Hepatocyte (in vitro differentiated cells): Measurements from ENCODE around the gene SIRT7. TPM values are rescaled to one million over a fixed set of nuclear protein-coding genes. Genes with fewer than 3 reads are reported as not detected.
A peak's percentile ranks its signal among the peaks of the same experiment; 100 is the strongest.

Source experiments
- DNase-seq: peaks from one replicate; pipeline ENCODE4 v3.0.0-alpha.2; 2016; ENCODE audit warnings: low spot score
- H2AFZ ChIP-seq: fragments of 200-600 bp; sonication (generic); 2 replicates; pipeline ENCODE4 v1.6.0; 2016; ENCODE audit warnings: antibody characterized with exemption, mild to moderate bottlenecking
- H3K27ac ChIP-seq: fragments of 200-600 bp; sonication (generic); 2 replicates; pipeline ENCODE4 v1.5.1; 2016; ENCODE audit warnings: mild to moderate bottlenecking
- H3K27me3 ChIP-seq: fragments of 200-600 bp; sonication (generic); 2 replicates; pipeline ENCODE4 v1.6.1; 2016
- H3K36me3 ChIP-seq: fragments of 200-600 bp; sonication (generic); replicated peaks from 2 replicates; pipeline ENCODE4 v1.5.1; 2016; ENCODE audit warnings: low read depth; ENCODE audit not compliant: insufficient read depth
- H3K4me1 ChIP-seq: fragments of 200-600 bp; sonication (generic); 2 replicates; pipeline ENCODE4 v1.5.1; 2016; ENCODE audit warnings: mild to moderate bottlenecking, moderate library complexity; ENCODE audit not compliant: insufficient read depth
- H3K4me2 ChIP-seq: fragments of 200-600 bp; sonication (generic); 2 replicates; pipeline ENCODE4 v1.6.0; 2016
- H3K4me3 ChIP-seq: fragments of 200-600 bp; sonication (generic); 2 replicates; pipeline ENCODE4 v1.5.1; 2016; ENCODE audit warnings: mild to moderate bottlenecking
- H3K79me2 ChIP-seq: fragments of 200-600 bp; sonication (generic); 2 replicates; pipeline ENCODE4 v1.6.0; 2017; ENCODE audit warnings: mild to moderate bottlenecking
- H3K9me2 ChIP-seq: fragments of 200-600 bp; sonication (generic); replicated peaks from 2 replicates; pipeline ENCODE4 v1.6.0; 2017; ENCODE audit warnings: mild to moderate bottlenecking; ENCODE audit not compliant: insufficient read depth
- H3K9me3 ChIP-seq: fragments of 200-600 bp; sonication (generic); 2 replicates; pipeline ENCODE4 v1.5.1; 2016; ENCODE audit warnings: low read depth, mild to moderate bottlenecking
- H4K20me1 ChIP-seq: fragments of 200-600 bp; sonication (generic); 2 replicates; pipeline ENCODE4 v1.6.0; 2016; ENCODE audit warnings: mild to moderate bottlenecking; ENCODE audit not compliant: insufficient read depth, poor library complexity, severe bottlenecking
- EZH2 ChIP-seq: fragments of 200-600 bp; sonication (generic); IDR thresholded peaks from 2 replicates; pipeline ENCODE4 v1.6.1; 2016; ENCODE audit warnings: antibody characterized with exemption, mild to moderate bottlenecking, borderline replicate concordance
- EZH2phosphoT487 ChIP-seq: fragments of 200-600 bp; sonication (generic); IDR thresholded peaks from one replicate; pipeline ENCODE4 v1.6.1; 2018; ENCODE audit warnings: antibody characterized with exemption, mild to moderate bottlenecking, low read depth, moderate library complexity; ENCODE audit not compliant: unreplicated experiment, severe bottlenecking
- WGBS: methylation state at CpG from one replicate; pipeline ENCODE4 v1.1.6; 2016; ENCODE audit warnings: low lambda C conversion rate; ENCODE audit errors: missing lambda C conversion rate; 5-methylcytosine and 5-hydroxymethylcytosine counted together
- polyA plus RNA-seq: library from polyadenylated mRNA; unstranded; fragments of >200 nt; fragmentation: Nextera tagmentation; extraction: Ambion mirVana; gene quantifications from 2 replicates; pipeline ENCODE4 v1.2.1, GENCODE V29; 2016
- total RNA-seq: library from RNA; depleted of rRNA; stranded (reverse); fragments of >200 nt; gene quantifications from 2 replicates; pipeline ENCODE4 v1.2.3, GENCODE V29; 2014
- TF ChIP-seq, protein P1 (sequence below): fragments of 200-600 bp; sonication (generic); IDR thresholded peaks from 2 replicates; pipeline ENCODE4 v1.5.1; 2016; ENCODE audit warnings: antibody characterized with exemption, mild to moderate bottlenecking; ENCODE audit not compliant: poor library complexity

SIRT7 gene
- total and polyA plus RNA-seq, 2 experiments from 2014 or later: 16.5 to 35.2 TPM

DNA sequence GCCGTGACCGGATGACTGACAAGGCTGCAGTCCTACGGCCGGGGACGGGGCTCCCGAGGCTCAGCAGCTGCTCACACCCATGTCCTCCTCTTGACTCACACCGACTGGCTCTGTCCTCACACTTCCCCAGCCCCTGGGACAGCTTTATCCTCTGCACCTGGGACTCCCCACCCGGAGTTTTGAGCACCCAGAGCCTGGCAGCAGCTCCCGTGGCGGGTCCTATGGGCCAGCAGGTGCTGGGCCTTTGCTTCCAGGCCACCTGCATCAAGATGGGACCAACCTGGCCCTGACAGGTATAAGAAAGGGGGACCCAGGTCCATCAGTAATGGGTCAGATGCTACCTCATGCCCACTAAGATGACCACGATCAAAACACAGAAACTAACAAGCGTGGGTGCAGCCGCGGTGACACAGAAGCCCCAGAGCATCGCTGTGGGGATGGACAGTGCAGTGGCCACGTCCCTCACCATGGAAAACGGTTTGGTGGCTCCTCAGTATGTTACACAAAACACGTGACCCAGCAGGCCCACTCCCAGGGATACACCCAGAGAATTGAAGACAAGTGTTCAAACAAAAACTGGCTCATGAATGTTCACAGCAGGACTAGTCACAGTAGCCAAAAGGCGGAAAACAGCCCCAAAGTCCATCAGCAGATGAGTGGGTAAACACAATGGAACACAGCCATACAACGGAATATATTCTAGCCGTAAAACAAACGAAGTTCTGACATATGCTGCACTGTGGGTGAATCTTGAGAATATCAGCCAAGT is 46.3 kb upstream of the SIRT7 start:
- H3K27me3 ChIP-seq: peaks cover 44% of the 10 kb centered on the region

DNA sequence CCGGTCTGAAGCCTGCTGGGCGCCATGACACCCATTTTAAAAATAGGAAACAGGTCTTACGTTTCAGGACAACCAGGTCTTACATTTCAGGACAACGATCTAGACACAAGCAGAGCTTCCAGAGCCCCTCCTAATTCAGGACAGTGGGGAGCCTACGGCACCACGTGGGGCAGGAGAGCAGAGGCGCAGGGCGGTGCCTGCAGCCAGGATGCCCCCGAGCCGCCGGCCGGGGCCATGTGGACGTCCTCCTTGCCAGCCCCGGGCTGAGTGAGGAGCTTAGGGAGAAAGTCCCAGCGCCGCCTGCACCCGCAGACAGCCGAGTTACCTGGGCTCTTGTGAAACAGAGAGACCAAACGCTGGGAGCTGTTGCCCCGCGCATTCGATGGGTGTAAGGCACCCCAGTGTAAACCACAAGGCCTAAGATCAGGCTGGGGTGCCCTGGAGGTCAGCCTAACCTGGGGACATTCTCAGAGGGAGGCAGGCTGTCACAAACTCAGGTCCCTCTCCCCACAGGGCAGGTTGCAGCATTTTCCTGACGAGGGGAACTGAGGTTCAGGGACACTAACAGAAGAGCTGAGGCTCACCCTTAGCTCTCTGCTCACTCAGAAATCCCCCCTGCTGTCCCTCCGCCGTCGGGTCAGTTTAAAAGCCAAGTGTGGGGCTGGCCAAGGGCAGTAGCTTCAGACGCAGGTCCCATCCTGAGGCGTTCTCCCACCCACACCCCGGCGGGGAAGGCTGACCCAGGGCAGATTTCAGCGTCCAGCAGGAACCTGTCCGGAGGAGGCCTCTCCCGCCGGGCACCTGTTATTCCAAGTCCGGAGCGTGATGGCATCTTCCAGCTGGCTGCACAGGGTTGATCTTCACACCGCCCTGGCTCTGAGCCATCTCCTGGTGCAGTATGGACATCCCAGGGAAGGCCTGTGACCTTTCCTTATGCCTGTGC is 44.8 kb upstream of the SIRT7 start:
- no peak overlapping the region for H3K4me3 ChIP-seq
- H3K9me2 ChIP-seq: no peaks in the 10 kb centered on the region
- TF ChIP-seq EZH2: no peak
- TF ChIP-seq, protein P1, sequence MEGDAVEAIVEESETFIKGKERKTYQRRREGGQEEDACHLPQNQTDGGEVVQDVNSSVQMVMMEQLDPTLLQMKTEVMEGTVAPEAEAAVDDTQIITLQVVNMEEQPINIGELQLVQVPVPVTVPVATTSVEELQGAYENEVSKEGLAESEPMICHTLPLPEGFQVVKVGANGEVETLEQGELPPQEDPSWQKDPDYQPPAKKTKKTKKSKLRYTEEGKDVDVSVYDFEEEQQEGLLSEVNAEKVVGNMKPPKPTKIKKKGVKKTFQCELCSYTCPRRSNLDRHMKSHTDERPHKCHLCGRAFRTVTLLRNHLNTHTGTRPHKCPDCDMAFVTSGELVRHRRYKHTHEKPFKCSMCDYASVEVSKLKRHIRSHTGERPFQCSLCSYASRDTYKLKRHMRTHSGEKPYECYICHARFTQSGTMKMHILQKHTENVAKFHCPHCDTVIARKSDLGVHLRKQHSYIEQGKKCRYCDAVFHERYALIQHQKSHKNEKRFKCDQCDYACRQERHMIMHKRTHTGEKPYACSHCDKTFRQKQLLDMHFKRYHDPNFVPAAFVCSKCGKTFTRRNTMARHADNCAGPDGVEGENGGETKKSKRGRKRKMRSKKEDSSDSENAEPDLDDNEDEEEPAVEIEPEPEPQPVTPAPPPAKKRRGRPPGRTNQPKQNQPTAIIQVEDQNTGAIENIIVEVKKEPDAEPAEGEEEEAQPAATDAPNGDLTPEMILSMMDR: no peak
- TF ChIP-seq EZH2phosphoT487: no peak
- peaks cover 59% of the 10 kb centered on the region for H3K27me3 ChIP-seq
- no peak overlapping the region for H2AFZ ChIP-seq
- H3K27ac ChIP-seq: no peak overlapping the region
- H3K4me1 ChIP-seq: peaks cover 25% of the 10 kb centered on the region
- 68% methylated on average over 37 of the region's 37 CpGs for WGBS
- no peaks in the 10 kb centered on the region for H3K36me3 ChIP-seq
- no peaks in the 10 kb centered on the region for H4K20me1 ChIP-seq
- H3K79me2 ChIP-seq: no peaks in the 10 kb centered on the region
- no peak for DNase-seq
- no peaks in the 10 kb centered on the region for H3K9me3 ChIP-seq
- H3K4me2 ChIP-seq: no peak overlapping the region

More for the DNA sequence above, 46.3 kb upstream of the SIRT7 start:
- H3K4me3 ChIP-seq: no peak overlapping the region
- no peak for TF ChIP-seq EZH2
- TF ChIP-seq, protein P1: no peak
- no peak for TF ChIP-seq EZH2phosphoT487
- no peaks in the 10 kb centered on the region for H3K36me3 ChIP-seq
- H2AFZ ChIP-seq: no peak overlapping the region
- peaks cover 34% of the 10 kb centered on the region for H3K4me1 ChIP-seq
- no peaks in the 10 kb centered on the region for H3K79me2 ChIP-seq
- no peak overlapping the region for H3K27ac ChIP-seq
- WGBS: 77% methylated on average over 20 of the region's 22 CpGs
- H3K9me3 ChIP-seq: no peaks in the 10 kb centered on the region
- no peaks in the 10 kb centered on the region for H3K9me2 ChIP-seq
- no peaks in the 10 kb centered on the region for H4K20me1 ChIP-seq
- H3K4me2 ChIP-seq: no peak overlapping the region
- DNase-seq: no peak

- no peaks in the 10 kb centered on the region for H4K20me1 ChIP-seq
- H2AFZ ChIP-seq: no peak overlapping the region
- no peaks in the 10 kb centered on the region for H3K36me3 ChIP-seq
- no peak for DNase-seq
- peaks cover 62% of the 10 kb centered on the region for H3K27me3 ChIP-seq
- TF ChIP-seq EZH2phosphoT487: peak; percentile 79
- TF ChIP-seq EZH2: peak; percentile 74
- TF ChIP-seq, protein P1: no peak
- peaks cover 16% of the 10 kb centered on the region for H3K4me1 ChIP-seq
- no peak overlapping the region for H3K27ac ChIP-seq
- peak overlapping the region; percentile 69 for H3K4me2 ChIP-seq
- H3K9me2 ChIP-seq: no peaks in the 10 kb centered on the region
- H3K79me2 ChIP-seq: no peaks in the 10 kb centered on the region
- H3K4me3 ChIP-seq: no peak overlapping the region
- no peaks in the 10 kb centered on the region for H3K9me3 ChIP-seq
- WGBS: 27% methylated on average over 36 of the region's 82 CpGs
Observed at GRCh38 chr17:81961521-81962498, 43.8 kb upstream of the SIRT7 start.
